Ovary (tissue), 3 donors: Measurements from ENCODE around the gene MND1.

Experiments used
- EP300 ChIP-seq: sonication (generic); formaldehyde crosslinking; IDR thresholded peaks from one replicate; pipeline ENCODE4 v1.6.1; 2017; ENCODE audit warnings: antibody characterized with exemption
- POLR2A ChIP-seq: fragments of 450-650 bp; IDR thresholded peaks from one replicate; pipeline ENCODE4 v1.6.1; 2017; ENCODE audit warnings: antibody characterized with exemption, mild to moderate bottlenecking, moderate library complexity
- TF ChIP-seq, protein P1 (sequence below), 3 donors: fragments of 450-650 bp in 2 of 3; fragments of 200-600 bp in 1 of 3; IDR thresholded peaks; one replicate each; pipeline versions ENCODE4 v1.5.1 to v1.8.0; 2016 to 2022; ENCODE audit warnings: antibody characterized with exemption in 3 of 3, mild to moderate bottlenecking in 1 of 3
- donor health status: DM: no; HTN: no; CAD: no.

DNA sequence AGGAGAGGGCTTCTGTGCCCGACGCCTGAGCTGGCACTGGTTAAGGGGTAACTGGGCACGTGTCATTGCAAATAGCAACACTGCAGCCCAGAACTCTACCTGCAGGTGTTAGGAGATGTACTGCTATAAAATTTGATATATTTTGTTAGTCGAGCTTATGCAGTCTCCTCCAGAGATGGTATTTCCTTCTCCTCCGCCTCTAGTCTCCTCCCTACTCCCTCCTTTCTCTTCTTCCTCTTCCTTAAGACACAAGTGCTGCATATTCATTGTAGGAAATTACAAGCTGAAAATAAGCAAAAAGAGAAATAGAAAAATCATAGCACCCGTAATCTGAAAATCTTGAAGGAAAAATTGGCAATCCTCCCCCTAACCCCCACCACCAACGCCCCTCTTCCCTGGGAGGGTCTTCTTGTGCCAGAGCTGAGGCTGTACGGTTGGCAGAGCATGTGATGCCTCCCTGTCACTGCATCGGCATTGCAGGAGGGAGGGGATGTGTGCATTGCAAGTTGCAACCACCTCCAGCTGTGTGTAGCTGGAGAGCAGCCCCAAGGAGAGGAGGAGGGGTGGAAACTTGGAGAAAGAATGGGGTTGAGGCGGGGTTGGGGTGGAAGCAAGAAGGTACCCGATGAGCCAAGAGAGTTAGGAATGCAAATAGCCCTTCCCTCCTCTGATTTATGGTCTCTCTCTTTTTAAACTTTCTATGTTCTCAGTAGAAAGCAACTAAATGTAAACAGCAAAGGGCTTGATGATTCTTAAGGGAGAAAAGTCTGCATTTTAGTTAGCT, 48.3 kb upstream of the MND1 start:
- TF ChIP-seq, protein P1, sequence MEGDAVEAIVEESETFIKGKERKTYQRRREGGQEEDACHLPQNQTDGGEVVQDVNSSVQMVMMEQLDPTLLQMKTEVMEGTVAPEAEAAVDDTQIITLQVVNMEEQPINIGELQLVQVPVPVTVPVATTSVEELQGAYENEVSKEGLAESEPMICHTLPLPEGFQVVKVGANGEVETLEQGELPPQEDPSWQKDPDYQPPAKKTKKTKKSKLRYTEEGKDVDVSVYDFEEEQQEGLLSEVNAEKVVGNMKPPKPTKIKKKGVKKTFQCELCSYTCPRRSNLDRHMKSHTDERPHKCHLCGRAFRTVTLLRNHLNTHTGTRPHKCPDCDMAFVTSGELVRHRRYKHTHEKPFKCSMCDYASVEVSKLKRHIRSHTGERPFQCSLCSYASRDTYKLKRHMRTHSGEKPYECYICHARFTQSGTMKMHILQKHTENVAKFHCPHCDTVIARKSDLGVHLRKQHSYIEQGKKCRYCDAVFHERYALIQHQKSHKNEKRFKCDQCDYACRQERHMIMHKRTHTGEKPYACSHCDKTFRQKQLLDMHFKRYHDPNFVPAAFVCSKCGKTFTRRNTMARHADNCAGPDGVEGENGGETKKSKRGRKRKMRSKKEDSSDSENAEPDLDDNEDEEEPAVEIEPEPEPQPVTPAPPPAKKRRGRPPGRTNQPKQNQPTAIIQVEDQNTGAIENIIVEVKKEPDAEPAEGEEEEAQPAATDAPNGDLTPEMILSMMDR (IDR thresholded peaks at IDR 0.05), result no peak
- no peak for TF ChIP-seq EP300
- TF ChIP-seq POLR2A, result no peak
